ENCODE results near the gene CASKIN1.
"Not testable (repeated sequence)": the region's sequence is repeated elsewhere in the genome, so short reads cannot be mapped to it uniquely, and the experiment has no call there.

CASKIN1 gene

DNA sequence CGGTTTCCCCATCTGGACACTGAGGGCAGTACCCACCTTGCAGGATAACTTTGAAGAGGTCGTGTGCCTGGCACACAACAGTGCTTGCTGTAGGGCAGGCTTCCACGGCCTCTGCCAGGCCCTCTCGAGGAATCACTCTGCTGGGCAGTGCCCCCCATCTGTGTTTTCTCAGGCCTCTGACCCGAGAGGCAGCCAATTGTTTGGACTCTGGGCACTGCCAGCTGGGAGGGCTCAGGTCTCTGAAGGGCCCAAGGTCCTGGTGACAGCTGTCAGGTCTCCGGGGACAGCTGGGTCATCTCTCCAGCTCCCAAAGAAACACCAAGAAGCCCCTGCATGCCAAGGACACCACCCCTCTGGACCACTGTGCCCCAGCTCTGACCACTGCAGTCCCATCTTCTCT lies 49.0 kb downstream of the CASKIN1 start:
- H3K27ac ChIP-seq, result no peak overlapping the region
- no peak for DNase-seq (ENCODE audit: low read depth, low spot score)

DNA sequence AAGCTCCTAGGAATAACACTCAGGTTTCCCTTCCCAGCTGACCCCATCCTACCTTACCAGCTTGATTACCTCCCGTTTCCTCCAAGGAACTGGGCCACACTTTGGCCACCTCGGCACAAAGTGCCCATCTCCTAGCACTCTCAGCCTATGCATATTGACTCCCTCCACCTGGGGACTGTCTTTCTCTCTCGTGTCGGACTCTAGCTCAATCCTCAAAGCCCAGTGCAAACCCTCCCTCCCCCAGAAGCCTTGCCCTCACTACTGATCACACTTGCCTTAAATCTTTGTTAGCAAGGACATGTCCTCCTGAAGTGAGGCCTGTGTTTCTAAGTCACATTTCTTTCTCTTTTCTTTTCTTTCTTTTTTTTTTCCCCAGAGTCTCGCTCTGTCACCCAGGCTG lies 50.6 kb downstream of the CASKIN1 start:
- no peak overlapping the region for H3K27ac ChIP-seq
- DNase-seq (ENCODE audit: low read depth, low spot score), result no peak

DNA sequence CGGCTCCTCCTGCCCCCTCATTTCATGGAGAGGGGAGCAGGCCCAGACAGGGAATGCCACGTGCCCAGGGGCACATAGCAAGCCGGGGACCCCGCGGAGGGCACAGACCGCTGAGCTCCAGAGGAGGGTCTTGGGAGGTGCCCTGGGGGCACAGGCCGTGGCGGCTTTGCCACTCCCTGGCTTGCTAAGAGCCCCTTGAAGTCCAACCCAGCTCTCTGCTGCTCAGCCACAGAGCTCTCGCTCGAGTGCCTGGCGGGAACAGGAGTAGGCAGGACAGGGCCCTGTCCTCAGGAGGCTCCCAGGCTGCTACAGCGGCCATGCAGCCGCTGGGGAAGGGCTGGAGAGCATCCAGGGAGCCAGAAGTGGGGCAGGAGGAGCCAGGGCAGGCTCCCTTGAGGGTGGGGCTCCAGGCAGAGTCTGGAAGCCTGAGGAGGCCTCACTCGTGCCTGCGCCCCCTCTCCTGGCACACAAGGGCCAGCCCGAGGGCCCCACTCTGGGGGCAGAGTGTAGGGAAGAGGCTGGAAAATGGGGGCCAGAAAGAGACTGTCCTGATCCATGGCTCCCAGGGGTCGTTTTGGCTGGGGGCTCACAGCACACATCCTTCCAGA lies 52.4 kb downstream of the CASKIN1 start:
- no peak for DNase-seq (ENCODE audit: low read depth, low spot score)
- H3K27ac ChIP-seq, result no peak overlapping the region

DNA sequence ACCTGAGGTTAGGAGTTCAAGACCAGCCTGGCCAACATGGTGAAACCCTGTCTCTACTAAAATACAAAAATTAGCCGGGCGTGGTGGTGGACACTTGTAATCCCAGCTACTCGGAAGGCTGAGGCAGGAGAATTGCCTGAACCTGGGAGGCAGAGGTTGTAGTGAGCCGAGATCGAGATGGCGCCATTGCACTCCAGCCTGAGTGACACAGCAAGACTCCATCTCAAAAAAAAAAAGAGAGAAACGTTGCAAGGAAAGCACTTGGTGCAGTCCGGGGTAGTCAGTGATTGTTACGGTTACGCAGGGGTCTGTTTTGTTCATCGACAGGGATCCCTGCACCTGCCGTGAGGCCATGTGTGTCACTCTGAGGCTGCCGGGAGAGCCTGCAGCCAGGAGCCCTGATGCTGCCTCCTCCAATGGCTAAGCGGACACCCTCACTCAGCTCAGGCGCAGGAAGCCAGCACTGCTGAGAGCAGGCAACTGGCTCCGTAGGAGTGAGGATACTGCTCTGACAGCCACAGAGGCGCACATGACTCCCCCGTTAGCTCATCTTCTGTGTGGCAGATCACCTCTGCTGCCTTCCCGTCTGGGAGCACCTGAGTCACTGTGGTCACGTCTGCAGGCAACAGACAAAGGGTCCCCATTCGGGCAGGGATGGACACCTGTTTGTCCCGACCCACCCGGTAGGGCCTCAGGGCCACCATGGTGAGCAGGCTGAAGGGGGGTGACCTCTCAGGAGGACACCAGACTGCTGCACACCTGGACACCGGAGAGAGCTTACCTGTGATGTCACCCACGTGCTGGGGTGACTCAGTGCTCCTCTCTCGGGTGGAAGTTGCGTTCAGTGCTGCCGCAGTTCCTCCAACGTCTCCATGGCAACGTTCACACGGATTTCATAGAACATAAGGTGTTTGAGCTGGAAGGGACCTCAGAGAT lies 53.2 kb downstream of the CASKIN1 start:
- no peak for DNase-seq (ENCODE audit: low read depth, low spot score)
- H3K27ac ChIP-seq, result no peak overlapping the region

DNA sequence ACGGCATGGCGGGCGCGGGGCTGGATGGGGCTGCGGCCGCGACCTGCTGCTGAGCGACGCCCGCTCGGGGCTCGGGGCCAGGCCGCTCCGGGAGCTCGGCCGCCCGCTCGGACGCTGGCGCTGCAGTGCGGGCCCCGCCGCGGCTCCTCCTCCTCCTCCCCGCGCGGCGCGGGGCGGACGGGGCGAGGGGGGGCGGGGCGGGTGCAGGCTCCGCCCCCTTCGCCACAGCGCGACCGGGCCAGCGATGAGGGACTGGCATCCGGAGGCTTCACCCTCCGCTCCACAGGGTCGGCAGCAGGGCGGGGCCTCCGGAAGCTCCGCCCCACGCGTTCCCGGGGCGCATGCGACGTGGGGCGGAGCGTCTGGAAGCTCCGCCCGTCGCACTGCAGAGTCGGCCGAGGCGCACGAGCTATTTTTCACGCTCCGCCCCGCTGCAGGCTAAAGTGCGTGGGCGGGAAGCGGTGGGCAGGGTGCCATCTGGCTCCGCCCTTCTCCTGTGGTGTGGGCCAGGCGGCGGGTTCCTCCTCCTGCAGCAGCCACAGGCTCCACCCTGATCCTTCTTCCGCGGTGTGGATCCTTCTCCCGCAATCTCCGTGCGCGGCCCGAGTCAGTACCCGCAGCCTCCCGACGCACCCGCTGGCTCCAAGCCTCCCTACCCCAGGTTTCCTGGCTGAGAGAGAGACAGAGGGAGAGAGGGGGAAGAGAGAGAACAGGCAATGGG lies 60.5 kb downstream of the CASKIN1 start, which contains the start of gene PKD1:
Gene PKD1, minus strand, starts transcription at position 129 of the 721 bp plus-strand sequence. CDS start 209 bp downstream, outside the sequence.
- DNase-seq (ENCODE audit: low read depth, low spot score), result not testable (repeated sequence)
- peak within 1 kb of the TSS; percentile 39 for H3K27ac ChIP-seq

DNA sequence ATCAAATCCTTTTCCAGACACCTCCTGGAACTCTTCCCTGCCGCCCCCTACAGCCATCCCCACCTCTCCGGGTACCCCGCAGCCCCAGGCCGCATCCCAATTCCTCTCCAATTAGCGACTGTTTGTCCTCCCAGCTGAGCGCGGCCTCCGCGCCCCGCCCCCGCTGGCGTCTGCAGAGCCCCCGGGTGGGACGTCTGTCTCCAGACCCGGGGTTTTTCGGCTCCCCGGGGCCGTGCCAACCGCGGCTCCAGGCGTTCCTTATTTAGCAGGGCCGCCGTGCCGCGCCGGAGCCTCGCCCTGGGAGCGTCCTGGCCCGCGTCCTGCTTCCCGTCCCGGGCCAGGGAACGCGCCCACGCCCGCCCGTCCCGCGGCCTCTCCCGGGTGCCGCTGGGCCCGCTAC lies 61.3 kb downstream of the CASKIN1 start:
- peak overlapping the region; percentile 39 for H3K27ac ChIP-seq

DNA sequence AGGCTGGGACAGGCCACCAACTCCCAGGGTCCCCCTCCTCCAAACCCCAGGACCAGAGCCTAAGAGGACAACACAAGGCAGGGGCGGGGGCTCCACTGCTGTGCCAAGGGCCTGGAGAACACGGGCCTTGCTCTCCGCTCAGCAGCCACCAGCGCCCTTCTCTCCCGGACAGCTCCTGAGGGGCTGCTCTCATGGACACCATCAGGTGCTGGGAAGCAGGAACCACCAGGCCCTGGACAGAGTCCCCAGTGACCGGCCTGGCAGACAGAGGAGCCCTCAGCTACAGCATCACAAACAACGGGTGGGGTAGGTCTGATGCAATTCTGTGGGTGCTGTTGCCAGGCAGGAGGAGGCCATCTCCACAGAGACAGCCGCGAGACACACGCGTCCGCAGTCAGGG lies 62.6 kb downstream of the CASKIN1 start:
- not testable (repeated sequence) for H3K27ac ChIP-seq; DNase-seq (ENCODE audit: low read depth, low spot score)

More for the DNA sequence above, 61.3 kb downstream of the CASKIN1 start:
- DNase-seq (ENCODE audit: low read depth, low spot score), result not testable (repeated sequence)

DNA sequence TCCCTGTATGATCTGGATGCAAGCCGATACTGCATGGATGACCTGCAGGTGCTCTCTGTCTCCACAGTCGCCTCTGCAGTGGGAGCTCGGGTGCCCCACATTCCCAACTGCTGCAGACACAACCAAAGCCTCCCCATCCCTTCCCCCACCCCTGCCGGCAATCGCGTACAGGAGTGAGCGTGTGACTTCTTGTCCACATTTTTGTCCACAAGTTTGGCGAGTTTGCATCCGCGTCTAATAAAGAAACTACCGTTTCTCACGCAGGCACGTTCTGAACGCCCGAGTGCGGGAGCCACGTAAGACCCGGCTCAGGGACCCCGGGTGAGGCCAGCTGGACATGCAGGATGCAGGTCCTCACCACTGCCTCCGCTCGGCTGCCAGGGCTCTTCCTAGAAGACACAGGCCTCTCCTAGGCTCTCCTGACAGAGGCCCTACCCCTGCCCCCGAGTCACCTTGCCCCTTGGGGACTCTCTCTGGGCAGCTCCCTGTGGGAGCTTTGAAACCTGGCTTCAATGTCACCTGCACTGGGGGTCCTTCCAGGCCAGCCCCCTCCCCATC lies 66.4 kb downstream of the CASKIN1 start:
- H3K27ac ChIP-seq, result peak overlapping the region; percentile 29
- DNase-seq (ENCODE audit: low read depth, low spot score), result not testable (repeated sequence)

DNA sequence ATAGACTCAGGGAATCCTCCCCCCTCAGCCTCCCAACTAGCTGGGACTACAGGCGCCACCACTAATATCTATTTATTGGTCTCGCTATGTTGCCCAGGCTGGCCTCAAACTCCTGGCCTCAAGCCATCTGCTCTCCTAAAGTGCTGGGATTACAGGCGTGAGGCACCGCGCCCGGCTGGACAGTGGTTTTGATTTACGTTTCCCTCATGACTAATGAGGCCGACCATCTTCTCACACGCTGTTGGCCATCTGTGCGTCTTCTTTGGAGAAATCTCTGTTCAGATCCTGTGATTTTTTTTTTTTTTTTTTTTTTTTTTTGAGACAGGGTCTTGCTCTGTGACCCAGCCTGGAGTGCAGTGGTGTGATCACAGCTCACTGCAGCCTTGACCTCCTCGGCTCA lies 67.2 kb downstream of the CASKIN1 start:
- DNase-seq (ENCODE audit: low read depth, low spot score), result not testable (repeated sequence)
- peak overlapping the region; percentile 80 for H3K27ac ChIP-seq

DNA sequence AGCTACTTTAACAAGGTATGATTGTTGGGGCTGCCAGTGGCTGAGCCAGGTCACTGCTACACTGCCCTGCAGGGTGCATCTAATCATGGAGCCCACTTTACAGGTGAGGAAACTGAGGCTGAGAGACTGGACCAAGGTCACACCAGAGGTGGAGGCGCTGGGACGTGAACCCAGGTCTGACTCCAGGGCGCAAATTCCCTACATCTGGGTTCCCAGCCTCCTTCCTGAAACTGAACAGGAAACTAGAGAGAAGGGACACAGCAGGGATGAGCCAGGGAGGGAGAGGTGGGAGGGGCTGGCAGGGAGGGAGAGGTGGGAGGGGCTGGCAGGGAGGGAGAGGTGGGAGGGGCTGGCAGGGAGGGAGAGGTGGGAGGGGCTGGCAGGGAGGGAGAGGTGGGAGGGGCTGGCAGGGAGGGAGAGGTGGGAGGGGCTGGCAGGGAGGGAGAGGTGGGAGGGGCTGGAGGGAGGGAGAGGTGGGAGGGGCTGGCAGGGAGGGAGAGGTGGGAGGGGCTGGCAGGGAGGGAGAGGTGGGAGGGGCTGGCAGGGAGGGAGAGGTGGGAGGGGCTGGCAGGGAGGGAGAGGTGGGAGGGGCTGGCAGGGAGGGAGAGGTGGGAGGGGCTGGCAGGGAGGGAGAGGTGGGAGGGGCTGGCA lies 68.7 kb downstream of the CASKIN1 start:
- DNase-seq (ENCODE audit: low read depth, low spot score), result not testable (repeated sequence)
- H3K27ac ChIP-seq, result peak overlapping the region; percentile 17

Measured in epithelial cell of prostate (primary cell).